Heart left ventricle (tissue), 13 donors: ENCODE measurements around the gene COL4A5.
"Not testable (repeated sequence)": the region's sequence is repeated elsewhere in the genome, so short reads cannot be mapped to it uniquely, and the experiment has no call there.

Experiments
- CTCF ChIP-seq, 12 donors: fragments of 200-600 bp; sonication (generic) in 4 of 12; IDR thresholded peaks; one replicate each; pipeline versions ENCODE4 v1.5.0 to v1.8.0; 2018 to 2022; ENCODE audit warnings: antibody characterized with exemption in 12 of 12, mild to moderate bottlenecking in 5 of 12
- POLR2A ChIP-seq, 2 donors: fragments of 450-650 bp; IDR thresholded peaks; one replicate each; pipeline ENCODE4 v1.6.1; 2017; ENCODE audit warnings: antibody characterized with exemption in 2 of 2, mild to moderate bottlenecking in 2 of 2, moderate library complexity in 2 of 2
- donor health status: ischemic (EF 13 %, LVEDD 7.1; RV severe dilation, severe dysfunction).
- donor health status: DM: no; HTN: yes; CAD: no.
- donor health status: DM: no; HTN: no; CAD: no.
- donor health status: ischemic (EF 25% LVEDD 6.9; RV normal size, moderate dysfunction).
- donor health status: ischemic (EF 25% LVEDD 5.7; RV mildly dilated, moderate dysfunction).
- donor health status: ischemic (EF 35%, LVEDD 5.7; RV mildly dilated, moderate dysfunction).
- donor health status: nonischemic (EF 11% LVEDD 7.7; RV severe dilation, severe dysfunction).
- donor health status: DM: yes; HTN: yes; CAD: no.
- donor health status: PGD.
- donor health status: ischemic (EF 29% LVEDD 5.4; RV normal size, mild dysfunction).
- donor health status: nonischemic (EF 23%, LVEDD 6.1; RV moderate dilation, normal function).

DNA sequence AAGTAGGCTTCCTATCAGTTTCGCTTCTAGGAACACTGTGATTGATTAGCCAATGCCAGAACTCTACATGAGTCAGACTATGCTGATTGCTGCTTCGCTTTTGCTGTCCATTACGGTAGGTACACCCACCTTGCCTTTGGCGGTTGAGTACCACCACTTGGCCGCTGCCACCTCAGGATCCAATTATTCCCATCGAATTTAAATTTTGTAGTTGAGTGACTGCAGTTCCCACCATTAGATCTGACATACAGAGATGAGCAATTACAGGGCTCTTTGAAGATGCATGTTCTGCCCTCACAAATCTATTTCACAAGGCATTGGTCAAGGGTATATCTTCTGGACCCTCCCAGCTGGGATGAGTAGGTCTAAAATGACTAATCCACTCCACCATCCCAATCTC, 41.9 kb downstream of the COL4A5 start:
- not testable (repeated sequence) for TF ChIP-seq CTCF, POLR2A (IDR thresholded peaks at IDR 0.05)
